GM13977 (cell line): ENCODE measurements around the gene CARD16.
"Not testable (repeated sequence)": the region's sequence is repeated elsewhere in the genome, so short reads cannot be mapped to it uniquely, and the experiment has no call there.

ENCODE experiments used
- DNase-seq: peaks from one replicate; pipeline ENCODE4 v3.0.0; 2012; ENCODE audit warnings: low spot score
- CTCF ChIP-seq: IDR thresholded peaks from 2 replicates; pipeline ENCODE4 v1.5.1; 2012; ENCODE audit warnings: mild to moderate bottlenecking, control low read depth; ENCODE audit not compliant: insufficient read depth; ENCODE audit errors: extremely low read depth, missing control alignments
- in situ Hi-C: fragments of 300-500 bp; cut with MboI; formaldehyde crosslinking; loops from one replicate; pipeline ENCODE4 v1.12.0; 2022; ENCODE audit warnings: low sequenced_read_pairs, low pct_unique_long_range_greater_than_20kb, mixed read lengths, inconsistent platforms; ENCODE audit not compliant: unreplicated experiment

Gene CARD16

GRCh38 chr11:105073456-105074165, 28.5 kb upstream of the CARD16 start:
- no peak for DNase-seq
- in situ Hi-C loops: no loop called here
- TF ChIP-seq CTCF: no peak

- DNase-seq, in situ Hi-C loops: not testable (repeated sequence)
These were observed 26.9 kb upstream of the CARD16 start for GRCh38 chr11:105072080-105072479.

GRCh38 chr11:105071089-105071732, 26.1 kb upstream of the CARD16 start:
- TF ChIP-seq CTCF: no peak
- no peak for DNase-seq
- in situ Hi-C loops: no loop called here

GRCh38 chr11:105070306-105070705, 25.2 kb upstream of the CARD16 start:
- no peak for DNase-seq
- TF ChIP-seq CTCF: no peak
- in situ Hi-C loops: no loop called here

GRCh38 chr11:105069749-105070148, 24.6 kb upstream of the CARD16 start:
- in situ Hi-C loops, DNase-seq: not testable (repeated sequence)

GRCh38 chr11:105063245-105063941, 18.3 kb upstream of the CARD16 start:
- DNase-seq: not testable (repeated sequence)

GRCh38 chr11:105057432-105057831, 12.3 kb upstream of the CARD16 start:
- in situ Hi-C loops: no loop called here
- no peak for TF ChIP-seq CTCF
- no peak for DNase-seq

More at GRCh38 chr11:105063245-105063941, 18.3 kb upstream of the CARD16 start:
- in situ Hi-C loops: not testable (repeated sequence)

- no peak for DNase-seq
- in situ Hi-C loops: no loop called here
These were observed 11.3 kb upstream of the CARD16 start for GRCh38 chr11:105056446-105056845.

More at GRCh38 chr11:105056446-105056845, 11.3 kb upstream of the CARD16 start:
- no peak for TF ChIP-seq CTCF
